GM12878 (cell line): Measurements from ENCODE around the gene LCORL. TPM values are rescaled to one million over a fixed set of nuclear protein-coding genes. Genes with fewer than 3 reads are reported as not detected.

Experiments
- ATAC-seq: fragments of 200-7000 bp; cut with Tn5 transposase; 3 replicates; pipeline ENCODE4 v1.9.1; 2020; ENCODE audit warnings: mild to moderate bottlenecking, moderate library complexity
- BruUV-seq: library from RNA; stranded (reverse); fragments of 400-500 nt; replicated peaks from 2 replicates; lab custom pipeline; 2021; lab: Mats Ljungman, UMichigan
- CTCF ChIA-PET: fragments of 300-600 bp; sonication (Branson Sonifier 250); formaldehyde crosslinking; extraction: SDS; loops from one replicate; lab custom pipeline; 2021; ENCODE audit warnings: inconsistent platforms; lab: Yijun Ruan, JAX
- POLR2A ChIA-PET: fragments of 350-600 bp; formaldehyde crosslinking; extraction: SDS; loops from one replicate; lab custom pipeline; 2021; ENCODE audit warnings: inconsistent platforms; lab: Charles Lee
- RAD21 ChIA-PET: fragments of 300-600 bp; sonication (Branson Sonifier 250); formaldehyde crosslinking; loops from one replicate; lab custom pipeline; 2023; ENCODE audit warnings: antibody characterized with exemption; ENCODE audit not compliant: unreplicated experiment; lab: Charles Lee
- SMC1A ChIA-PET: fragments of 300-600 bp; sonication (Branson Sonifier 250); formaldehyde crosslinking; loops from one replicate; lab custom pipeline; 2023; ENCODE audit not compliant: unreplicated experiment, uncharacterized antibody; lab: Charles Lee
- DNase-seq: peaks from one replicate; pipeline ENCODE4 v3.0.0-alpha.2; 2011; ENCODE audit warnings: low read depth, low spot score
- FAIRE-seq: peaks from 3 replicates; lab custom pipeline; 2011; peaks lifted over from hg19 to GRCh38; lab: Jason Lieb, UNC
- H2AFZ ChIP-seq: 2 replicates; pipeline ENCODE4 v1.6.0; 2011; ENCODE audit warnings: low read depth, low read length, control low read depth; ENCODE audit not compliant: control insufficient read depth
- H3K27ac ChIP-seq: 2 replicates; pipeline ENCODE4 v1.5.1; 2011; ENCODE audit warnings: control low read depth; ENCODE audit not compliant: control insufficient read depth, insufficient read depth
- H3K27me3 ChIP-seq, 2 experiments: replicated peaks in 1 of 2; 2 replicates each; pipeline versions ENCODE4 v1.6.0 to v1.6.1; 2011; ENCODE audit warnings: low read length in 1 of 2; ENCODE audit not compliant: control insufficient read depth in 2 of 2, insufficient read depth in 2 of 2
- H3K36me3 ChIP-seq, 2 experiments: 2 replicates each; pipeline ENCODE4 v1.5.1; 2011; ENCODE audit warnings: low read length in 1 of 2; ENCODE audit not compliant: control insufficient read depth in 2 of 2, insufficient read depth in 2 of 2
- H3K4me1 ChIP-seq: 2 replicates; pipeline ENCODE4 v1.6.1; 2011; ENCODE audit warnings: mild to moderate bottlenecking, low read length, moderate library complexity, mixed read lengths; ENCODE audit not compliant: control insufficient read depth, insufficient read depth
- H3K4me2 ChIP-seq: 2 replicates; pipeline ENCODE4 v1.6.0; 2011; ENCODE audit warnings: control low read depth; ENCODE audit not compliant: control insufficient read depth, insufficient read depth
- H3K4me3 ChIP-seq: fragments of 200-600 bp; sonication (generic); 2 replicates; pipeline ENCODE4 v1.5.1; 2016
- H3K79me2 ChIP-seq: 2 replicates; pipeline ENCODE4 v1.6.0; 2011; ENCODE audit warnings: low read length; ENCODE audit not compliant: control insufficient read depth, insufficient read depth
- H3K9ac ChIP-seq: 2 replicates; pipeline ENCODE4 v1.8.0; 2011; ENCODE audit warnings: low read length, control low read depth, mixed read lengths; ENCODE audit not compliant: control insufficient read depth, insufficient read depth
- H3K9me3 ChIP-seq: replicated peaks from 3 replicates; pipeline ENCODE4 v1.5.1; 2011; ENCODE audit warnings: mild to moderate bottlenecking, low read length; ENCODE audit not compliant: control insufficient read depth, insufficient read depth
- H4K20me1 ChIP-seq: 2 replicates; pipeline ENCODE4 v1.6.0; 2011; ENCODE audit not compliant: control insufficient read depth, insufficient read depth
- CTCF ChIP-seq, 3 experiments: IDR thresholded peaks in 2 of 3; conservative IDR thresholded peaks in 1 of 3; 2 replicates each; pipeline ENCODE4 v1.5.1; 2011; ENCODE audit warnings: low read depth in 3 of 3, low read length in 3 of 3, mild to moderate bottlenecking in 3 of 3, control low read depth in 2 of 3, moderate library complexity in 2 of 3, inconsistent platforms in 1 of 3, mixed read lengths in 1 of 3; ENCODE audit not compliant: control insufficient read depth in 2 of 3, insufficient read depth in 1 of 3; ENCODE audit errors: extremely low read depth in 1 of 3
- HDAC2 ChIP-seq: fragments of 200-600 bp; sonication (generic); IDR thresholded peaks from 2 replicates; pipeline ENCODE4 v1.6.1; 2017
- HDAC6 ChIP-seq: fragments of 200-600 bp; sonication (generic); IDR thresholded peaks from one replicate; pipeline ENCODE4 v1.8.0; 2017; ENCODE audit warnings: antibody characterized with exemption; ENCODE audit not compliant: unreplicated experiment
- IRF4 ChIP-seq: IDR thresholded peaks from 2 replicates; pipeline ENCODE4 v1.6.1; 2011; ENCODE audit warnings: low read depth, low read length
- JUNB ChIP-seq: IDR thresholded peaks from 2 replicates; pipeline ENCODE4 v1.6.1; 2016; ENCODE audit warnings: antibody characterized with exemption, mild to moderate bottlenecking
- MEF2A ChIP-seq: IDR thresholded peaks from 2 replicates; pipeline ENCODE4 v1.6.1; 2011; ENCODE audit warnings: low read depth, mild to moderate bottlenecking, low read length, moderate library complexity; ENCODE audit not compliant: insufficient read depth
- MTA2 ChIP-seq: fragments of 450-650 bp; IDR thresholded peaks from 2 replicates; pipeline ENCODE4 v1.6.1; 2016; ENCODE audit warnings: low read depth, mild to moderate bottlenecking, moderate library complexity
- NFIC ChIP-seq: IDR thresholded peaks from 2 replicates; pipeline ENCODE4 v1.6.1; 2012; ENCODE audit warnings: low read depth, mild to moderate bottlenecking, inconsistent platforms, low read length, moderate library complexity
- SKIL ChIP-seq: fragments of 450-650 bp; IDR thresholded peaks from 2 replicates; pipeline ENCODE4 v1.6.1; 2017; ENCODE audit warnings: mild to moderate bottlenecking, low read depth, inconsistent platforms; ENCODE audit not compliant: poor library complexity, severe bottlenecking
- SRF ChIP-seq, 2 experiments: IDR thresholded peaks; 2 replicates each; pipeline ENCODE4 v1.6.1; 2011; ENCODE audit warnings: low read depth in 2 of 2, low read length in 2 of 2, mild to moderate bottlenecking in 1 of 2, moderate library complexity in 1 of 2
- TCF12 ChIP-seq: IDR thresholded peaks from 2 replicates; pipeline ENCODE4 v1.6.1; 2011; ENCODE audit warnings: low read depth, mild to moderate bottlenecking, low read length
- WGBS: methylation state at CpG from one replicate; pipeline ENCODE4 v1.1.6; 2016; ENCODE audit warnings: low lambda C conversion rate; ENCODE audit not compliant: insufficient replicate concordance, insufficient coverage; ENCODE audit errors: missing lambda C conversion rate; 5-methylcytosine and 5-hydroxymethylcytosine counted together
- in situ Hi-C: fragments of 300-500 bp; cut with MboI; formaldehyde crosslinking; loops from 9 replicates; pipeline ENCODE4 v1.14.3; 2018; ENCODE audit warnings: mixed read lengths
- intact Hi-C: fragments of 100-400 bp; cut with micrococcal nuclease; formaldehyde crosslinking; loops from one replicate; pipeline ENCODE4 v1.14.2; 2022; ENCODE audit not compliant: unreplicated experiment
- polyA plus RNA-seq, 11 experiments: library from polyadenylated mRNA; depleted of rRNA in 4 of 11; unstranded in 6 of 11; stranded (reverse) in 5 of 11; fragments of >200 nt; fragmentation: Nextera tagmentation in 4 of 11; fragmentation: Illumina TruSeq in 1 of 11; extraction: Ambion mirVana in 4 of 11; extraction: Trizol in 1 of 11; gene quantifications; 1 replicate in 1 of 11; 2 replicates in 10 of 11; pipeline versions ENCODE4 v1.2.1 to v1.2.3, GENCODE V29; 2011 to 2016; ENCODE audit warnings: inconsistent platforms in 2 of 11, missing spikeins in 2 of 11, low read depth in 1 of 11
- total RNA-seq, 4 experiments: library from RNA; depleted of rRNA in 3 of 4; stranded (reverse); fragments of >200 nt in 3 of 4; fragmentation: Illumina TruSeq in 1 of 4; extraction: Trizol in 1 of 4; gene quantifications; 2 replicates each; pipeline versions ENCODE4 v1.2.1 to v1.2.3, GENCODE V29; 2013 to 2021

The LCORL gene
- total and polyA plus RNA-seq, 10 of the 15 experiments (the other 5 are each of a cell fraction or from before 2014, with no cell fraction given), result 2.2 to 9.8 (median 5.9) TPM

- ChIA-PET POLR2A (no interaction called here), SMC1A (interaction anchor here (0.6 to 2.0 kb wide), 2 partner anchors 12 to 1774 kb away, joined by 3 to 8 read pairs; no protein-coding TSS in a partner anchor), CTCF (interaction anchor here (2.4 kb wide), 1 partner anchor 8 kb away, joined by 18 read pairs; no protein-coding TSS in a partner anchor)
- Histone ChIP-seq H3K4me1 (no peaks in the 10 kb centered on the region), H3K27me3 (no peaks in the 10 kb centered on the region), H4K20me1 (no peaks in the 10 kb centered on the region), H3K9me3 (peaks cover 1% of the 10 kb centered on the region; the same call in 2 of the 3 replicates), H3K4me2 (no peak overlapping the region), H3K79me2 (no peaks in the 10 kb centered on the region; the same call in 1 of the 2 replicates)
- peak; percentile 44; the same call in 2 of the 3 replicates for ATAC-seq
- DNase-seq, result no peak
- 27% methylated on average over 1 of the region's 1 CpG for WGBS
- no TSS peak for BruUV-seq
- no peak for FAIRE-seq
- in situ Hi-C loops, result no loop called here
- TF ChIP-seq SKIL (no peak), HDAC6 (no peak), TCF12 (no peak), HDAC2 (no peak), NFIC (no peak), CTCF (IDR thresholded peaks at IDR 0.05 in 2 of 3, conservative IDR thresholded peaks at IDR 0.05 in 1 of 3; ENCODE audit: control insufficient read depth in 2 of 3, extremely low read depth in 1 of 3, insufficient read depth in 1 of 3, low read depth in 3 of 3, low read length in 3 of 3) (no peak), IRF4 (no peak), SRF (IDR thresholded peaks at IDR 0.05; ENCODE audit: low read depth in 2 of 2, low read length in 2 of 2) (no peak), MEF2A (no peak), JUNB (no peak), MTA2 (no peak)
- TF ChIP-seq, all 136 proteins: peak for 0
- Histone ChIP-seq H2AFZ (no peak overlapping the region; the same call in 1 of the 2 replicates), H3K27ac (no peak overlapping the region), H3K9ac (no peak overlapping the region), H3K36me3 (peaks cover 0 to 27% of the 10 kb centered on the region in 2 experiments; a peak in 3 of 4 replicates), H3K4me3 (no peak overlapping the region)
- intact Hi-C loops, result no loop called here
- RAD21 ChIA-PET, result no interaction called here
These were observed 197.5 kb downstream of the LCORL start for GRCh38 chr4:17823871-17824669.
